Right lobe of liver (tissue), 4 donors: ENCODE results near the gene SH3RF2.

Experiments used
- CTCF ChIP-seq, 4 donors: fragments of 200-600 bp in 3 of 4; fragments of 450-650 bp in 1 of 4; IDR thresholded peaks; one replicate each; pipeline versions ENCODE4 v1.5.1 to v1.8.0; 2016 to 2022; ENCODE audit warnings: antibody characterized with exemption in 4 of 4, mild to moderate bottlenecking in 2 of 4
- POLR2A ChIP-seq: fragments of 450-650 bp; IDR thresholded peaks from one replicate; pipeline ENCODE4 v1.6.1; 2017; ENCODE audit warnings: antibody characterized with exemption, mild to moderate bottlenecking
- donor health status: DM: no; HTN: no; CAD: no.
- donor health status: DM: no; HTN: no; CAD: no.
- donor health status: DM: no; HTN: yes; CAD: no.

- TF ChIP-seq CTCF (IDR thresholded peaks at IDR 0.05): no peak
- no peak for TF ChIP-seq POLR2A
Observed at GRCh38 chr5:146103594-146103993, 167.2 kb downstream of the SH3RF2 start.
